Esophagus squamous epithelium (tissue), 5 donors: ENCODE data around the gene CELF2. TPM values are rescaled to one million over a fixed set of nuclear protein-coding genes. Genes with fewer than 3 reads are reported as not detected.

Experiments used
- DNase-seq: peaks from one replicate; lab custom pipeline; 2025; lab: John Stamatoyannopoulos, UW
- H3K27ac ChIP-seq, 4 donors: fragments of 200-600 bp; sonication (generic); one replicate each; pipeline ENCODE4 v1.5.1; 2016 to 2019; ENCODE audit warnings: mild to moderate bottlenecking in 1 of 4
- H3K27me3 ChIP-seq, 4 donors: fragments of 200-600 bp; sonication (generic); 1 replicate in 3 of 4; 2 replicates in 1 of 4; pipeline versions ENCODE4 v1.5.1 to v1.6.0; 2017 to 2021; ENCODE audit warnings: antibody characterized with exemption in 1 of 4
- H3K36me3 ChIP-seq, 3 donors: fragments of 200-600 bp; sonication (generic); one replicate each; pipeline ENCODE4 v1.5.1; 2016 to 2019
- H3K4me1 ChIP-seq, 3 donors: fragments of 200-600 bp; sonication (generic); one replicate each; pipeline ENCODE4 v1.5.1; 2017 to 2019
- H3K4me3 ChIP-seq, 4 donors: fragments of 200-600 bp; sonication (generic); 1 replicate in 3 of 4; 2 replicates in 1 of 4; pipeline ENCODE4 v1.5.1; 2016 to 2019; ENCODE audit warnings: mild to moderate bottlenecking in 2 of 4, moderate library complexity in 1 of 4
- H3K9me3 ChIP-seq, 3 donors: fragments of 200-600 bp; sonication (generic); one replicate each; pipeline ENCODE4 v1.5.1; 2016 to 2019
- CTCF ChIP-seq, 6 experiments: fragments of 450-650 bp in 4 of 6; fragments of 200-600 bp in 2 of 6; sonication (generic) in 2 of 6; IDR thresholded peaks; one replicate each; pipeline ENCODE4 v1.5.1; 2016 to 2019; ENCODE audit warnings: antibody characterized with exemption in 6 of 6, mild to moderate bottlenecking in 4 of 6, moderate library complexity in 4 of 6
- POLR2A ChIP-seq, 4 donors: fragments of 450-650 bp; IDR thresholded peaks; one replicate each; pipeline ENCODE4 v1.6.1; 2017; ENCODE audit warnings: antibody characterized with exemption in 4 of 4, mild to moderate bottlenecking in 4 of 4, moderate library complexity in 3 of 4
- WGBS, 2 donors: methylation state at CpG; one replicate each; pipeline ENCODE4 v1.1.5; 2018; 5-methylcytosine and 5-hydroxymethylcytosine counted together
- intact Hi-C: fragments of 100-400 bp; cut with DNase I; formaldehyde crosslinking; loops from one replicate; pipeline ENCODE4 v1.15.0; 2022
- total RNA-seq, 4 donors: library from RNA; depleted of rRNA; stranded (reverse); fragments of >200 nt; gene quantifications; one replicate each; pipeline ENCODE4 v1.1.0, GENCODE V29; 2016
- donor health status: DM: yes; HTN: yes; CAD: no.

The CELF2 gene
- total RNA-seq, 4 donors from 2014 or later = 4.2 to 62.4 (median 13.5) TPM

- Histone ChIP-seq H3K4me3 (no peak overlapping the region), H3K9me3 (no peaks in the 10 kb centered on the region), H3K36me3 (peaks cover 0 to 16% (median 0%) of the 10 kb centered on the region in 3 donors), H3K27me3 (no peaks in the 10 kb centered on the region), H3K27ac (no peak overlapping the region), H3K4me1 (peaks cover 0 to 27% (median 0%) of the 10 kb centered on the region in 3 donors)
- WGBS, 2 donors = 61 to 68% methylated on average over 3 of the region's 3 CpGs
- TF ChIP-seq CTCF (IDR thresholded peaks at IDR 0.05) = no peak
- no peak for TF ChIP-seq POLR2A (IDR thresholded peaks at IDR 0.05)
- intact Hi-C loops = no loop called here
- no peak for DNase-seq
These were observed 246.1 kb downstream of the CELF2 start for GRCh38 chr10:11263767-11264166.

GRCh38 chr10:11264296-11265048, 246.8 kb downstream of the CELF2 start:
- intact Hi-C loops = no loop called here
- H3K9me3 ChIP-seq = no peaks in the 10 kb centered on the region
- H3K36me3 ChIP-seq = peaks cover 0 to 9% (median 0%) of the 10 kb centered on the region in 3 donors
- 79 to 81% methylated on average over 6 of the region's 6 CpGs for WGBS, 2 donors
- H3K4me3 ChIP-seq = no peak overlapping the region
- H3K27ac ChIP-seq = no peak overlapping the region
- no peaks in the 10 kb centered on the region for H3K27me3 ChIP-seq
- TF ChIP-seq CTCF (IDR thresholded peaks at IDR 0.05) (no peak), POLR2A (IDR thresholded peaks at IDR 0.05) (no peak)
- peaks cover 0 to 27% (median 0%) of the 10 kb centered on the region in 3 donors for H3K4me1 ChIP-seq
- no peak for DNase-seq

GRCh38 chr10:11265484-11265883, 247.8 kb downstream of the CELF2 start:
- H3K4me3 ChIP-seq = no peak overlapping the region
- DNase-seq = no peak

GRCh38 chr10:11266426-11266825, 248.8 kb downstream of the CELF2 start:
- TF ChIP-seq POLR2A (IDR thresholded peaks at IDR 0.05) (no peak), CTCF (IDR thresholded peaks at IDR 0.05) (no peak)
- H3K4me1 ChIP-seq = peaks cover 0 to 40% (median 6%) of the 10 kb centered on the region in 3 donors
- no peak overlapping the region for H3K4me3 ChIP-seq
- peaks cover 0 to 18% (median 0%) of the 10 kb centered on the region in 3 donors for H3K36me3 ChIP-seq
- H3K27ac ChIP-seq = no peak overlapping the region
- no peaks in the 10 kb centered on the region for H3K27me3 ChIP-seq
- 73 to 85% methylated on average over 4 of the region's 4 CpGs for WGBS, 2 donors
- no peak for DNase-seq
- intact Hi-C loops = no loop called here
- no peaks in the 10 kb centered on the region for H3K9me3 ChIP-seq

More at GRCh38 chr10:11265484-11265883, 247.8 kb downstream of the CELF2 start:
- no peak for TF ChIP-seq POLR2A (IDR thresholded peaks at IDR 0.05)
- TF ChIP-seq CTCF (IDR thresholded peaks at IDR 0.05) = no peak
- intact Hi-C loops = no loop called here
- no peaks in the 10 kb centered on the region for H3K9me3 ChIP-seq
- 64 to 69% methylated on average over 3 of the region's 3 CpGs for WGBS, 2 donors
- no peaks in the 10 kb centered on the region for H3K27me3 ChIP-seq
- peaks cover 0 to 9% (median 0%) of the 10 kb centered on the region in 3 donors for H3K36me3 ChIP-seq
- H3K4me1 ChIP-seq = peaks cover 0 to 36% (median 6%) of the 10 kb centered on the region in 3 donors
- H3K27ac ChIP-seq = no peak overlapping the region

- Histone ChIP-seq H3K4me1 (peaks cover 0 to 19% (median 6%) of the 10 kb centered on the region in 3 donors), H3K36me3 (peaks cover 0 to 51% (median 0%) of the 10 kb centered on the region in 3 donors), H3K4me3 (no peak overlapping the region), H3K27me3 (no peaks in the 10 kb centered on the region), H3K9me3 (no peaks in the 10 kb centered on the region), H3K27ac (peak overlapping the region in 1 of 4 donors; percentile 2)
- TF ChIP-seq POLR2A (IDR thresholded peaks at IDR 0.05) = no peak
- peak; percentile 71 to 84 (median 74) for TF ChIP-seq CTCF (IDR thresholded peaks at IDR 0.05)
- DNase-seq = no peak
- intact Hi-C loops = no loop called here
- WGBS, 2 donors = 36 to 49% methylated on average over 13 to 15 of the region's 18 CpGs
These were observed 252.6 kb downstream of the CELF2 start for GRCh38 chr10:11270135-11270857.
